ENCODE results near the gene EDN3.

Gene EDN3

GRCh38 chr20:59359906-59360725 is 59.7 kb downstream of the EDN3 start:
- H3K9me3 Mint-ChIP-seq, result no peaks in the 10 kb centered on the region
- no peak for TF ChIP-seq CTCF (IDR thresholded peaks at IDR 0.05)
- H3K27me3 Mint-ChIP-seq (ENCODE audit: low read depth, poor library complexity), result peaks cover 17% of the 10 kb centered on the region
- peaks cover 72% of the 10 kb centered on the region for H3K4me1 Mint-ChIP-seq
- DNase-seq, result no peak
- H3K36me3 Mint-ChIP-seq (ENCODE audit: low read depth), result no peaks in the 10 kb centered on the region
- H3K4me3 Mint-ChIP-seq, result no peak overlapping the region
- no peak overlapping the region for H3K27ac Mint-ChIP-seq

- Mint-ChIP-seq H3K27me3 (ENCODE audit: low read depth, poor library complexity) (peaks cover 13% of the 10 kb centered on the region), H3K4me1 (peaks cover 76% of the 10 kb centered on the region), H3K36me3 (ENCODE audit: low read depth) (no peaks in the 10 kb centered on the region), H3K9me3 (no peaks in the 10 kb centered on the region), H3K27ac (no peak overlapping the region), H3K4me3 (no peak overlapping the region)
- no peak for DNase-seq
- TF ChIP-seq CTCF (IDR thresholded peaks at IDR 0.05), result no peak
These were observed 60.5 kb downstream of the EDN3 start for GRCh38 chr20:59360934-59361333.

- DNase-seq, result no peak
These were observed 61.0 kb downstream of the EDN3 start for GRCh38 chr20:59361411-59361810.

GRCh38 chr20:59363101-59363500 is 62.7 kb downstream of the EDN3 start:
- no peak overlapping the region for H3K27ac Mint-ChIP-seq
- H3K27me3 Mint-ChIP-seq (ENCODE audit: low read depth, poor library complexity), result peaks cover 19% of the 10 kb centered on the region
- TF ChIP-seq CTCF (IDR thresholded peaks at IDR 0.05), result no peak
- no peak overlapping the region for H3K4me3 Mint-ChIP-seq
- DNase-seq, result no peak
- peaks cover 66% of the 10 kb centered on the region for H3K4me1 Mint-ChIP-seq
- H3K9me3 Mint-ChIP-seq, result no peaks in the 10 kb centered on the region
- H3K36me3 Mint-ChIP-seq (ENCODE audit: low read depth), result no peaks in the 10 kb centered on the region

More at GRCh38 chr20:59361411-59361810, 61.0 kb downstream of the EDN3 start:
- no peak for TF ChIP-seq CTCF (IDR thresholded peaks at IDR 0.05)
- Mint-ChIP-seq H3K9me3 (no peaks in the 10 kb centered on the region), H3K4me1 (peaks cover 71% of the 10 kb centered on the region), H3K27me3 (ENCODE audit: low read depth, poor library complexity) (peaks cover 14% of the 10 kb centered on the region), H3K4me3 (no peak overlapping the region), H3K36me3 (ENCODE audit: low read depth) (no peaks in the 10 kb centered on the region), H3K27ac (no peak overlapping the region)

GRCh38 chr20:59364611-59365010 is 64.2 kb downstream of the EDN3 start:
- Mint-ChIP-seq H3K4me1 (peaks cover 59% of the 10 kb centered on the region), H3K27ac (no peak overlapping the region), H3K9me3 (no peaks in the 10 kb centered on the region), H3K36me3 (ENCODE audit: low read depth) (no peaks in the 10 kb centered on the region), H3K27me3 (ENCODE audit: low read depth, poor library complexity) (peaks cover 19% of the 10 kb centered on the region), H3K4me3 (peak overlapping the region; percentile 59)
- no peak for TF ChIP-seq CTCF (IDR thresholded peaks at IDR 0.05)
- DNase-seq, result no peak

Data from nephron progenitor cell (in vitro differentiated cells).